ENCODE results near the gene WWC2.

DNA sequence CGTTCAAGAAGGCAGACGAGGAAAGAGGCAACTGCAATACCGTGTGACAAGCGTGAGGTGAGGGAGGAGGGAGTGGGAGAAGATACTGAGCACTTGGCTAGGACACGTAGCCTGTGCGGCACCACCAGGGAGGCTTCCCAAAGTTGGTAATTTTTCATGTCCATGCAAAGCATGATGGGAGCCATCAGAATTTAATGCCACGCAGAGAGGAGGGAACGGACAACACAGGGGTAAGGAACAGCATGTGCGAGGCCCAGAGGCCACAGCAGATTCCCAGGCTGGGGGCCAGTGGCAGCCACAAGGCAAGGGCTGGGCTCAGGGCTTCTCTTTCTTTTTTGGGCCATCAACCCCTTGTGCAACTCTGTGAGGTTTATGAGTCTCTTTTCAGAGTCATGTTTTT, 234.1 kb downstream of the WWC2 start:
- TF ChIP-seq, protein P1, sequence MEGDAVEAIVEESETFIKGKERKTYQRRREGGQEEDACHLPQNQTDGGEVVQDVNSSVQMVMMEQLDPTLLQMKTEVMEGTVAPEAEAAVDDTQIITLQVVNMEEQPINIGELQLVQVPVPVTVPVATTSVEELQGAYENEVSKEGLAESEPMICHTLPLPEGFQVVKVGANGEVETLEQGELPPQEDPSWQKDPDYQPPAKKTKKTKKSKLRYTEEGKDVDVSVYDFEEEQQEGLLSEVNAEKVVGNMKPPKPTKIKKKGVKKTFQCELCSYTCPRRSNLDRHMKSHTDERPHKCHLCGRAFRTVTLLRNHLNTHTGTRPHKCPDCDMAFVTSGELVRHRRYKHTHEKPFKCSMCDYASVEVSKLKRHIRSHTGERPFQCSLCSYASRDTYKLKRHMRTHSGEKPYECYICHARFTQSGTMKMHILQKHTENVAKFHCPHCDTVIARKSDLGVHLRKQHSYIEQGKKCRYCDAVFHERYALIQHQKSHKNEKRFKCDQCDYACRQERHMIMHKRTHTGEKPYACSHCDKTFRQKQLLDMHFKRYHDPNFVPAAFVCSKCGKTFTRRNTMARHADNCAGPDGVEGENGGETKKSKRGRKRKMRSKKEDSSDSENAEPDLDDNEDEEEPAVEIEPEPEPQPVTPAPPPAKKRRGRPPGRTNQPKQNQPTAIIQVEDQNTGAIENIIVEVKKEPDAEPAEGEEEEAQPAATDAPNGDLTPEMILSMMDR (conservative IDR thresholded peaks at IDR 0.05; ENCODE audit: low read length), result no peak
- TF ChIP-seq EZH2phosphoT487 (IDR thresholded peaks at IDR 0.05; ENCODE audit: borderline replicate concordance), result no peak

Data from Loucy (cell line).